ENCODE results near the gene LRRC38.

DNA sequence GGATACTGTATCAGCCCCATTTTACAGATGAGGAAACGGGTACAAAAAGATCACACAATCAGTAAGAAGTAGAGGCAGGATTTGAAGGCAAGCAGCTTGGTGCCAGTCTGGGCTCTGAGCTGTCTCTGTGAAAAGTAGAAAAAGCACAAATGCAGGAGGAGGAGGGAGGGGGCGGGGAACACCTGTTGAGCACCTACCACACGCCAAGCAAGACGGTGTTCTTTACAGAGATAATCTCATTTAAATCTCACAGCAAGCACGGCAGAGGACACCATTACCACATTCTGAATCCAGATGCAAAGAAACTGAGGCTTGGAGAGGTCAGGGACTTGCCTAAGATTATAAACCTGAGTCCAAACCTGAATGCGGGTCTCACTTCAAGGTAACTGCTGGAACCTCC is 3.3 kb downstream of the LRRC38 start:
- TF ChIP-seq POLR2AphosphoS5 (IDR thresholded peaks at IDR 0.05; ENCODE audit: low read depth, low read length) (no peak), SIN3A (IDR thresholded peaks at IDR 0.05; ENCODE audit: borderline replicate concordance, insufficient read depth, low read length) (no peak), TAF1 (IDR thresholded peaks at IDR 0.05; ENCODE audit: borderline replicate concordance, insufficient read depth, low read length) (no peak), FOXP2 (optimal IDR thresholded peaks at IDR 0.05; ENCODE audit: borderline replicate concordance, extremely low read depth, extremely low read length, insufficient read depth) (no peak)
- TF ChIP-seq, protein P1, sequence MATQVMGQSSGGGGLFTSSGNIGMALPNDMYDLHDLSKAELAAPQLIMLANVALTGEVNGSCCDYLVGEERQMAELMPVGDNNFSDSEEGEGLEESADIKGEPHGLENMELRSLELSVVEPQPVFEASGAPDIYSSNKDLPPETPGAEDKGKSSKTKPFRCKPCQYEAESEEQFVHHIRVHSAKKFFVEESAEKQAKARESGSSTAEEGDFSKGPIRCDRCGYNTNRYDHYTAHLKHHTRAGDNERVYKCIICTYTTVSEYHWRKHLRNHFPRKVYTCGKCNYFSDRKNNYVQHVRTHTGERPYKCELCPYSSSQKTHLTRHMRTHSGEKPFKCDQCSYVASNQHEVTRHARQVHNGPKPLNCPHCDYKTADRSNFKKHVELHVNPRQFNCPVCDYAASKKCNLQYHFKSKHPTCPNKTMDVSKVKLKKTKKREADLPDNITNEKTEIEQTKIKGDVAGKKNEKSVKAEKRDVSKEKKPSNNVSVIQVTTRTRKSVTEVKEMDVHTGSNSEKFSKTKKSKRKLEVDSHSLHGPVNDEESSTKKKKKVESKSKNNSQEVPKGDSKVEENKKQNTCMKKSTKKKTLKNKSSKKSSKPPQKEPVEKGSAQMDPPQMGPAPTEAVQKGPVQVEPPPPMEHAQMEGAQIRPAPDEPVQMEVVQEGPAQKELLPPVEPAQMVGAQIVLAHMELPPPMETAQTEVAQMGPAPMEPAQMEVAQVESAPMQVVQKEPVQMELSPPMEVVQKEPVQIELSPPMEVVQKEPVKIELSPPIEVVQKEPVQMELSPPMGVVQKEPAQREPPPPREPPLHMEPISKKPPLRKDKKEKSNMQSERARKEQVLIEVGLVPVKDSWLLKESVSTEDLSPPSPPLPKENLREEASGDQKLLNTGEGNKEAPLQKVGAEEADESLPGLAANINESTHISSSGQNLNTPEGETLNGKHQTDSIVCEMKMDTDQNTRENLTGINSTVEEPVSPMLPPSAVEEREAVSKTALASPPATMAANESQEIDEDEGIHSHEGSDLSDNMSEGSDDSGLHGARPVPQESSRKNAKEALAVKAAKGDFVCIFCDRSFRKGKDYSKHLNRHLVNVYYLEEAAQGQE (IDR thresholded peaks at IDR 0.05; ENCODE audit: insufficient read depth in 1 of 2, low read depth in 2 of 2, low read length in 2 of 2): no peak
